OCI-LY3 (cell line): Measurements from ENCODE around the gene NR3C2.

ENCODE experiments used
- EZH2phosphoT487 ChIP-seq: fragments of 200-600 bp; shearing (Covaris generic); IDR thresholded peaks from 2 replicates; pipeline ENCODE4 v1.6.1; 2018; ENCODE audit warnings: antibody characterized with exemption, mixed run types, low read depth
- TF ChIP-seq, protein P1 (sequence below): fragments of 200-600, 300-600 bp; sonication (generic); IDR thresholded peaks from 2 replicates; pipeline ENCODE4 v1.5.1; 2014; ENCODE audit warnings: antibody characterized with exemption, low read length, low read depth

DNA sequence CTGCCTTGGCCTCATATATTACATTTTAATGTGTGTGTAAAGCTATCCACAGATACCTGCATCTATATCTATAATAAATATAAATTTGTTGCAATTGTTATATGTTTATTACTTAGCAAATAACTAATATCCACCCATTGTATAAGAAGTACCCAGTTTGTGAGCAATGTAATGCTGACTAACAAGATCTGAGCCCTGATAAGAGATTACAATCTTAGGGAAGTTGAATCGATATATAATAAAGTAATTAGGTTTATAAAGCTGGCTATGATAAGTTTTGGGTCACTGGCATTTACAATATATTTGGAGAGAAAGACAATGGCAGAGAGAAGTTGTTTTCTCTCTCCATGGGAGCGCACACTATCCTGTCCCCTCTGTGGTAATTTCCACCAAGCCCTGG, 280.6 kb downstream of the NR3C2 start:
- TF ChIP-seq, protein P1, sequence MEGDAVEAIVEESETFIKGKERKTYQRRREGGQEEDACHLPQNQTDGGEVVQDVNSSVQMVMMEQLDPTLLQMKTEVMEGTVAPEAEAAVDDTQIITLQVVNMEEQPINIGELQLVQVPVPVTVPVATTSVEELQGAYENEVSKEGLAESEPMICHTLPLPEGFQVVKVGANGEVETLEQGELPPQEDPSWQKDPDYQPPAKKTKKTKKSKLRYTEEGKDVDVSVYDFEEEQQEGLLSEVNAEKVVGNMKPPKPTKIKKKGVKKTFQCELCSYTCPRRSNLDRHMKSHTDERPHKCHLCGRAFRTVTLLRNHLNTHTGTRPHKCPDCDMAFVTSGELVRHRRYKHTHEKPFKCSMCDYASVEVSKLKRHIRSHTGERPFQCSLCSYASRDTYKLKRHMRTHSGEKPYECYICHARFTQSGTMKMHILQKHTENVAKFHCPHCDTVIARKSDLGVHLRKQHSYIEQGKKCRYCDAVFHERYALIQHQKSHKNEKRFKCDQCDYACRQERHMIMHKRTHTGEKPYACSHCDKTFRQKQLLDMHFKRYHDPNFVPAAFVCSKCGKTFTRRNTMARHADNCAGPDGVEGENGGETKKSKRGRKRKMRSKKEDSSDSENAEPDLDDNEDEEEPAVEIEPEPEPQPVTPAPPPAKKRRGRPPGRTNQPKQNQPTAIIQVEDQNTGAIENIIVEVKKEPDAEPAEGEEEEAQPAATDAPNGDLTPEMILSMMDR: no peak
- no peak for TF ChIP-seq EZH2phosphoT487
